Colon (tissue), 2 donors: ENCODE measurements around the gene PAQR8.

ENCODE experiments used
- FAIRE-seq: peaks from 2 replicates; lab custom pipeline; 2012; peaks lifted over from hg19 to GRCh38; lab: Jason Lieb, UNC
- donor health status: control.
- donor health status: control.

Gene PAQR8

DNA sequence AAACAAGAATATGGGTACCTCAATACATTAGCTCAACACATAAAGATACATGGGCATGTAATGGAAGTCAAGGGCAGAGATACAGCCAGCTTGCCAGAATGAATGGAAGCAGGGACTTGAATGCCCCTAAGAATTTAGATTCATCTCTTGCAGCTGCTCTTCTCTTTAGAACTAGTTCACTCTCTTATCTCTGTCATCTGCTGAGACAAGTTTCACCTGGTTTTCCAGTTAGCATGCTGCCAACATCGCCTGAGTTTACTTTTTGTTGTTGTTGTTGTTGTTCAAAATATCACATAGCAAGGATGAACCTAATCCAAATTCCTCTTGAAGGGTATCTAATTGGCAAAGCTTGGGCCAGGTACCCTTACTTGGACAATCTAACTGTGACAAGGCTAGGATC is 14.1 kb upstream of the PAQR8 start:
- no peak for FAIRE-seq

DNA sequence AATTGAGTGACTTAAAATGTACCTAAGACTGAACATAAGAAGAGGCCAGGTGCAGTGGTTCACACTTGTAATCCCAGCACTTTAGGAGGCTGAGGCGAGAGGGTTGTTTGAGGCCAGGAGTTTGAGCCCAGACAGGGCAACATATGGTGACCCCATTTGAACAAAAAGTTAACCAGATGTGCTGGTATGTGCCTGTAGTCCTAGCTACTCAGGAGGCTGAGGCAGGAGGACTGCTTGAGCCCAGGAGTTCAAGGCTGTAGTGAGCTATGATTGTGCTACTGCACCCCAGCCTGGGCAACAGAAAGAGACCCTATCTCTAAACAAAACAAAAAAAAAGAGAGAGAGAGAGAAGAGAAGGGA is 10.1 kb upstream of the PAQR8 start:
- FAIRE-seq, result no peak

DNA sequence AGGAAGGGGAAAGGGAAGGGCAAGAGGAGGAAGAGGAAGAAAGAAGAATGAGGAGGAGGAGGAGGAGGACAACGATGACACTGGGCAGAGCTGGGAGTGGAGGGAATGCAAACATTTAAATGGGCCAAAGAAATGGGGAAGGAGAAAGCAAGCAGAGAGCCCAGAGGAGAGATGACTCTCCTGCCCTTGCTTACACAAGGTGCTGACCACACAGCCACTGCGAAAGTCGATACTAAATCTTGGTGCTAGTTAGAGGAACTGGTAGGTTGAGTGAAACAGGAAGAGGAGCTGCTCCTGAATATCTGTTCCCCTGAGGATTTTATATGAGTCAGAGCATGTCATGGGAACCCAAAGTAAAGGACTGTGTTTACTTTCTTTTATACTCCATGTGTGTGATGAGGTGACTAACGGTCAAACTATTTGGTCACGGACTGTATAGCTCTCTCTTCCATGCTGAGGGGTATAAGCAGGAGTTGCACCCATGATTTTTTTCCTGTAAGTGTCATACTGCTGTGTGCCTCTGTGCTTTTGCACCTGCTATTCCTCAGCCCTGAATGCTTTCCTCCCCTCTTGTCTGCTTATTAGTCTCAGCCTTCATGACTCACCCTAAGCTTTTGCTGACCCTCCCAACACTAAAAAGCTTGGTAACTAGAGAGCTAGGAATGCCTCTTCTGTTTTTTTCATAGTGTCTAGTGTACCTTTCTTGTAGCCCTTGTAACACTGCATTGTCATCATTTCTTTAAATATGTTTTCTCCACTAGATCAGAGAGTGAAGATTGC is 9.5 kb upstream of the PAQR8 start:
- no peak for FAIRE-seq

DNA sequence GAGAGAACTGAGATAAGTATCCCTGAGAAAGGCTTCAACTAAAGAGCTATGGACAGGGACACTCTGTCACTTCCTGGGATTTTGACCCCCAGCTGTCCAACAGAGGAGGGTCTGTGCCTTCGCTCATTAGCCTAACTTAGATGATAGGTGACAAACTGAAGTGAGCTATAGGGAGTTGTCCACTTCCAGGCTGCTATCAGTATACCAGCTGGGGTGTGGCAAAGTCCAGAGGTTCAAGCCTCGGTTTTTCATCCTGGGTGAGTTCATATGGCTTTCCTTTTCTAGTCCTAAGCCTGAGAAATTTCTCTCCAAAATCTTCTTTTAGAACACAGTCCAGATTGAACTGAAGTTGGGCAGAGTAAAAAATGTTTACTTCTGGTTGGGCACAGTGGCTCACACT is 5.9 kb upstream of the PAQR8 start:
- no peak for FAIRE-seq

DNA sequence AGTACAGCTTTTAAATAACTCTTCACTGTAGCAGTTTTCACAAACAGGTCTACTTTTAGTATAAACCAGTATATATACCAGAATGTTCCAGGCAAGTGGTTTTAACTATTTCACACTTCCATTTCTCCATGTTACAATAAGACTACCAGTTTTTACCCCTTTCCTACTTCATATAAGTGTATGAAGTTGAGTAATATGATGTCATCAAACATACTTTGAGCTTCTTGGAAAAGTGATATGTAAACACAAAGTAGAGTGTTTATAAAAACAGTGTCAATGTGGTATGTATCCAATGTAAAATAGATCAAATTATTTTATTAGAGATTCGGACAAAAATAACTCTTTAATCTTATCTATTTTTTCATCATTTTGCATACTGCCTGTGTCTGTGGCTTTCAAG is 2.5 kb upstream of the PAQR8 start:
- no peak for FAIRE-seq

DNA sequence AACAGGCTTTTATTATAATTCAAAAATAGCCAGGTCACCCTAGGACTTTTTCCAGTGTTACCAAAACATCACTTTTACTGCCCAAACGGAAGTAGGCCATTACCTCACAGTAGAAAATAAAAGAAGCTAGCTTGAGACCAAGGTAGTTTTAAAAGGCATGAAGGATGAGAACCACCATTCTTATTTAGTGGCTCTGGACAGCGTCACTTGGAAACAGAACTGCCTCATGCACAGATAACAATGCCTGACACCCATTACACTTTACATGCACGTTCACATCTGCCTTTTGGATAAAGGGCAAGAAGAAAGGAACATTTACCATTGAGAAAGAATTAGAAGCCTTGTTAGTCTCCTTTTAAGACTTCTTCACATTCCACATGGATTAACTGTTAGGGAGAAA is 1.9 kb upstream of the PAQR8 start:
- no peak for FAIRE-seq

DNA sequence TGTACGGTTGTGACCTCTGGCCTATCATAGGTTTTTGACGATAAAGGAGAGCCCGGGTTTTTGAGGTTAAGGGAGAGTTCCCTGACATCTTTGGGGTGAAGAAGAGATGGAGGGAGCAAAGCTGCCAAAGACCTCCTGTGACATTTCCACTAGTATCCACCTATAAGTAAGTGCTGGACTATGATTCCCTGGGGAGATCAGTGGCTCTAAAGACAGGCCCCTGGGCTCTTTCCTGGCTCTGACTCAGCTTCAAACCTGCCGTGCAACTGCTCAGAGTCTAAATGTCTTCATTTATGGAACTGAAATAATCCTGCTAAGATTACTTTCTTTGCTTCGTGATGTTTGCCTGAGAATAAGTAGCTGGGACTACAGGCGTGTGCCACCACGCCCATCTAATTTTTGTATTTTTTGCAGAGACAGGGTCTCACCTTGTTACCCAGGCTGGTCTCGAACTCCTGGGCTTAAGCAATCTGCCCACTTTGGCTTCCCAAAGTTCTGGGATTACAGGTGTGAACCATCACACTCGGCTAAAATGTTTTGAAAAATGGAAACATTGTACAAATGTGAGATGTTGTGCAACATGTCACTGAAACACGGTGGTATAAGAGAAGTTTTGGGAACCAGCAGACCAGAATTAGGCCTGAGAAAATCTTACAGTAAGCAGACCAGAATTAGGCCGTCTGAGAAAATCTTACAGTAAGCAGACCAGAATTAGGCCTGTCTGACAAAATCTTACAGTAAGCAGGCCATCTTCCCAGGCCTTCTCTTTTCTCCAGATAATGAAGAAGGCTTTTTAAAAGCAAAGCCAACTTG is 1.1 kb upstream of the PAQR8 start:
- no peak for FAIRE-seq

DNA sequence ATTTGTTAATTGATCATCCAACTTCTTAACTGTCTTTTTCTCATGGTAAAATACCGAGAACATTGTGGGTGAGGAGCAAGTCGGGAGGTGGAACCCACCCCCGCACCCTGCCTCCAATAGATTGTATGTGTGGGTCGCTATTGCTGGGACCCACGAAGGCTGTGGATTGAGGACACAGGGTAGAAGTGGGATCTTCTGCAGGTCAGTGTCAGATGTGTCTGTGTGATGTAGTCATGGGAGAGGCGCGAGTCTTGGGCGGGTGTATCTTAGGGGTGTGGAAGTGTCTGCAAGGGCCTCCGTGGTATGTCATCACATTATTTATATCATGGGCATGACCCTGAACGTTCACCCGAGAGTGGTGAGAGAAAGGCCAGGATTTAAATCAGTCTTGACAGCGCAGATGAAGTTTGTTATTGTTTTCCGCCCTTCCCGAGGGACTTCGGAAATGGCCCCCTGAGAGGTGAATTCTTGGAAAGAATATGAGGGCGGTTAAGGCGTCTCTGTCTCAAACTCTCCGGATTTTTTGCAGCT is 472 bp upstream of the PAQR8 start:
- FAIRE-seq, result no peak

DNA sequence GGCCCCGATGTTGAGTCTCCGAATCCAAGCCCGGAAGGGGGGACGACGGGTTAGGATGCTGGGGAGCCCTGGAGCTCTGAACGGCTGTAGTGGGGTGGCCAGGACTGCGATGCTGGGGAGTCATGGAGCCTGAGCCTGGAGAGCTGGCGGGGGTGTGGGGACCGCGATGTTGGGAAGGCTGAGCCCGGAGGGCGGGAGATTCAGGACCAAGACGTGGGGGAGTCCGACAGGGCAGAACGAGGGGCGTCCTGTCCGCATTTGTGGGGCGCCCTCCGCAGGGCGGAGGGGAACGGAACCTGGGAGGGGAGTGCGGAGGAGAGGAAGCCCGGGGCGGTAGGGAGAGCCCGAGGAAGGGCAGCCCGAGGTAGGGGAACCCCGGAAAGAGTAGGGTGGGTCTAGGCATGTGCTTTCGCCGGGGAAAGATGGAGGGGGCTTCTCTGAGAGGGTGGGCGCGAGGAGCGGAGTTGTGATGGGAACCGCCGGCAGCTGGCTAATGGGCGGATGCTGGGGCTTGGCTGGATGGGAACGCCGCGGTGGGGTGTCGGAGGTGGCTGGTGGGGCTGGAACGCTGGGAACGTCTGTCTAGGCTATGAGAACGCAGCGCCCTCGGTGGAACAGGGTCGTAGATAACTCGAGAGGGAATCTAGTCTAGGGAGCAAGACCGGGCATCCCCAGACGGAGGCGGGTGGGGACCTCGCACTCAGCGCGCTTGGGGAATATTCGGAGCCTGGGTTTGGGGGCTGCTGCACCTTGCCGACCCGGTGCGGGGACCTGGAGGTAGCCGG is 684 bp downstream of the PAQR8 start:
- FAIRE-seq, result no peak

DNA sequence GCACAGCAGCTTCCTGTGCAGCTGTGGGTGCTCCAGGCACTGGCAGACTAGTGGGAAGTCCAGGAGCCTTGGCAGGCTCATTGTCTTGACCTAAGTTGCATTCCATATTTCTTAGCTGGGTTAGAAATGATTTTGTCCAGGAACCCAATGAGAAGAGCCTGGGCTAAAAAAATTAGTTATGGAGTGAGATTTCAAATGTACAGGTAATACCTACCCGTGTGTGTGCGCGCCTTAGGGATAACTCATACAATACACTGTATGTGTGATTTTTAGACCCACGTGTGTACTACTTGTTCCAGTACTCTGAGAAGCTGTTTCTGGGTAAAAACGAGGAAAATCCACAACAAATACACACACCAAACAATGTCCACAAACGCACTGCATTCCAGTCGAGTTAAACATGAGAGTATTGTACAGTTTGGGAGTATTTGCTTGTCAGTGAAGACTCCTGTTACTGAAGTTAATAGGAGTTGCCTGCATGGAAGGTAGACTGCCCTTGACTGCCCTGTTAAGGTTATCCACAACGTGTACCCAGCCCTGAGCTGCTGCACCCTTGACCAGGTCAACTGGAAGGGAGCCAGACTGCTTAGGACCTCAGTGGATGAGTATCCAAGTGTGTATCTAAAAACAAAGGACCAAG is 1.4 kb downstream of the PAQR8 start:
- FAIRE-seq, result no peak

DNA sequence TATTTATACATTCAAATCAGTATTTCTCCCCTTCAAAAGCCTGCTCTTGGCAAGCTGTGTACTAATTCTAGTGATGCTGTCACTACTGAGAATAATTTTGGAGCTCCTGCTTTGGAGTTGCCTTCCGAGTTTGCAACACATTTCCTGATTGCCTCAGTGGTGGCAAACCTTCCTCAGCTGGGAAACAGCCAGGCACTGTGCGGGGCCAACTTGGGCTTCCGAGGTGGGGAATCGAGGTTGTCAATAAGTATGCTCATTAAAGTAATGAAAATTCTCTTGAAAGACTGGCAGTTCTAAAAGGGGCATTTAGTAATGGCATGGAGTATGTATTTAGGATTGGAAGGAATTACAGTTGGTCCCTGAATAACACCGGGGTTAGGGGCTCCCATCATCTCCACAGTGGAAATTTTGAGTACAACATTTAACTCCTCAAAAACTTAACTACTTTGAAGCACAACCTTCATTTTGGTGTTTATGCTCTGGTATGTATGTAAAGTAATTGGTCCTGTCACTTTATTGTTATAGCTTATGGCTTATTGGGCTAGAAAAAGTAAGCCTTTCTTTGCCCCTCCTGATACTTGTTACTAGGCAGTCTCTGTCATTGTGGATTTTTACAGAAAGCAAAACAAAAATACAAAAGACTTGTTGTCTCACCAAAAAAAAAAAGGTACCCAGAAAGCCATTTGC is 2.7 kb downstream of the PAQR8 start:
- no peak for FAIRE-seq

DNA sequence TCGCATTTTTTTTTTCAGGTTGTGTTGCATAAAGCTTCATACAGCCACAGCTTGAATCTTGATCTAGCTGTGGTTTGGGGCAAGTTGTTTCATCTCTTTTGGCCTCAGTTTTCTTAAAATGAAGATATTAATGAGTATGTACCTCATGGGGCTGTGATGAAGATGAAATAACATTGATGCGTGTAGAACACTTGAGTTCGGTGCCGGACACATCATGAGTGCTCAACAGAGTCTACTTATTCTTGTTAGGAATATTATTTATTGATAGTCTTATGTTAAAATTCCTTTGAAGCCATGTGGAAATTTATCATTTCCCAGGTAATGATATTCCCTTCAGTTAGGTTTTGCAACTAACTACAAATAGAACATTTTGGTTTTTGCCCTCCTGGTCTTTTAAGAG is 3.4 kb downstream of the PAQR8 start:
- no peak for FAIRE-seq

DNA sequence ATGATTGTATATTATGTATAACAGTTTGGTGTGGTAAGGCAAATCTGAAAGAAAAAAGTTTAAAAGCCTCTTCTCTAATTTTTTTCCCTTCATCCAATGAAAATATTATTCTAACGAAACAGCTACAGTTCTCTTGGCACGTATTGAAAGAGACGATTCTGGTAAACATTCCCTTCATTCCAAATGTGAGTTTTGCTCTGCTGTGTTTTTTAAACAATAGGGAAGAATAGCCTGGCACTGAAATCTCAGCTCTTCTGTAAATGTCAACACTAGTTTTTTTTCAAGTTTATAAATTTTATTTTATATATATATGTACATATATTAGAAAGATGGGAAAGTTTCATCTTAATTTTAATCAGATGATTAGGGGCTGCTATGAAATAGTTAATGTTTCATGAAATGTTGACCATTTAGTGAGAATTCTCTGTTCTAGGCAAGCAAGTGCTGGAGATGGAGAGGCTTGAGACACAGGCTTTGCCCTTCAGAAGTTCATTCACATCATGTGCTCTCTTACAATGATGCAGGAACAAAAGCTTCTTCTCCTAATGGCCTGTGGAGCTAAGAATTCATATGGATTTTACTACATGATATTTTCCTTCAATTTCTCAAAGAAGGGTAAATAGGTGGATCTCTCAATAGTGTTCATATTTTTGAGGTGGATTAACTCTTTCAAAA is 4.1 kb downstream of the PAQR8 start:
- FAIRE-seq, result no peak

DNA sequence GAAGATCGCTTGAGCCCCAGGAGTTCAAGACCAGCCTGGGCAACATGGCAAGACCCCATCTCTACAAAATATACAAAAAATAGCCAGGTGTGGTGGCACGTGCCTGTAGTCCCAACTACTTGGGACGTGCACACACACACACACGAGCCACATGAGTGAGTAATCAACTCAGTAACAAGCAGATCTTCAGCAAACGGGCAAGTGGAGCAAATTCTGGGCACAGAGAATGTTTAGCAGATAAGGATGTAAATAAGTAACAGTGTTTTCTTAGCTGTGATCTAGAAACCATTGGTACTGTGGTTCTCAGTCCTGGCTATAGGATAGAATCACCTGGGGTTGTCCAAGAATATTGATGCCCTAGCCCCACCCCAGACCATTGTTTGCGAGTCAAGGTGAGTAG is 6.1 kb downstream of the PAQR8 start:
- no peak for FAIRE-seq

DNA sequence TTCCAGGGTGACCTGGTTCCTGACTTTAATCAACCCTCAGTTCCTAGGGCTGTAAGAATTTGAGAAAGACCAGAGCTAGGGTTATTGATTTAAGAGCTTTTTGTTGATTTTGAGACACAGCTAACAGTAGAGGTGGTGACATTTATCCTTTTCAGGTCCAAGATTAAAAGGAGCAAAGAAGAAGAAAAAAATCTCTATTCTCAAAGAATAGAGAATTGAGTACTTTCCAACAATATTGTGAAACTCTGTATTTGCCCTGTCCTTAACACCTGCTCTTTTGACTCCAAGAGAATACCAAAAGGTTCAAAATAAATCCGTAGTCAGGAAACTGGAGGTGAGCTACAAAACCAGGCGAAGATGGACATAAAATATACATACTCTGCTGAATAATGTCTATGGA is 7.3 kb downstream of the PAQR8 start:
- no peak for FAIRE-seq

DNA sequence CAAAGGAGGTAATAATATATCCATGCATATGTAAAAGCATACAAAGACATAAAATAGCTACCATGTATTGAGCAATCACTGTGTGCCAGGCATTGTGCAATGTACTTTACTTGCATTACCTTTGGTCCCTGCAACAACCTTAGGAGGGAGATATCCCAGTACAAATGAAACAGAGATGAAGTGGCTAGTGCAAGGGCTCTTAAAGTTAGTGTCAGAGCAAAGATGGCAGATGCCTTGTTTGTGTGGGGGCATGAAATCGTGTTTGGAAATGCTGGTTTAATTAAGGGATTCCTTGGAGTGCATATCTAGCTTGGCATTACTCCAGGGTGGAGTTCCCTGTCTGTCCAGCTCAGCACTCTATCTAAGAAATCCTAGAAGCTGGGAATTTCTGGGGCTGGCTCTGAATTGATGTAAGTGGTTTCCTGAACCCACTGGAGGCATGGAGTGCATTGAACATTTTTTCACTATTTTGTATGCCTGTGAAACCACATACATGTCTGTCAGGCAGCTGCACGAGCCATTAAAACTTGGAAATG is 9.8 kb downstream of the PAQR8 start:
- no peak for FAIRE-seq

DNA sequence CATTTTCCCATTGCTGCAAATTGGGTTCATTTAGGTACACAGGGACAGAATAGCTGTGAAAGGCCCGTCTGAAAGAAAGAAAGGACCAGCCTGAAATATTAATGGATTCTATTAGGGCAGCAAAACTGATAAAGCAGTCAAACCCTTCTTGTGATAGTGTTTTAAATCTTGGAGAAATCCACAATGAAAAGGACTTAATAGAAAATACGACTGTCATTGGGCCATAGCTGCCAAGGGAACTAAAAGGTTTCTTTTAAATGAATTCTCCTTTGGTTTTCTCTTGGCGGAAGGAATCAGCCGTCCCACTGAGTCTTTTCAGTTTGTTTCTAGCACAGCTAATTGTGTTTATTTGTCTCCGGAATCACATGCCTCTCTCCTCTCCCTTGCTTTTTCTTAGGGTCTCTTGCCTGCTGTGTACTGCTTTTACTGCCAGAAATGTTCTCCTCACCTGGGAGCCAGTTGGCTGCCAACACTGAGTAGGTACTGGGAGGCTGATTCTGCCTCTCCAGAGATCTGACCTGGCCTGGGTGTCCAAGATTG is 11.3 kb downstream of the PAQR8 start:
- FAIRE-seq, result no peak

DNA sequence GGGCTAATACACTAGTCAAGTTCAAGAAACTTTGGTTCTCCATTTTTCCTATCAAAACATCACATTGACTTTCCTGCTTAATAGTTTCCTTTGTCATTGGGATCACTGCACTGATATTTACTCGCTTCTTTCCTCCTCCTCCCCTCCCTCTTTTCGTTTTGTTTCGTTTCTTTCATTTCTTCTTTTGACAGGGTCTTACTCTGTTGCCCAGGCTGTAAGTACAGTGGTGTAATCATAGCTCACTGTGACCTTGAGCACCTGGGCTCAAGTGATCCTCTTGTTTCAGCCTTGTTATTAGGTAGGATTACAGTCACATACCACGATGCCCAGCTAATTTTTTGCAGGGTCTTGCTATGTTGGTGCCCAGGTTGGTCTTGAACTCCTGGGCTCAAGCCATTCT is 12.3 kb downstream of the PAQR8 start:
- FAIRE-seq, result no peak

DNA sequence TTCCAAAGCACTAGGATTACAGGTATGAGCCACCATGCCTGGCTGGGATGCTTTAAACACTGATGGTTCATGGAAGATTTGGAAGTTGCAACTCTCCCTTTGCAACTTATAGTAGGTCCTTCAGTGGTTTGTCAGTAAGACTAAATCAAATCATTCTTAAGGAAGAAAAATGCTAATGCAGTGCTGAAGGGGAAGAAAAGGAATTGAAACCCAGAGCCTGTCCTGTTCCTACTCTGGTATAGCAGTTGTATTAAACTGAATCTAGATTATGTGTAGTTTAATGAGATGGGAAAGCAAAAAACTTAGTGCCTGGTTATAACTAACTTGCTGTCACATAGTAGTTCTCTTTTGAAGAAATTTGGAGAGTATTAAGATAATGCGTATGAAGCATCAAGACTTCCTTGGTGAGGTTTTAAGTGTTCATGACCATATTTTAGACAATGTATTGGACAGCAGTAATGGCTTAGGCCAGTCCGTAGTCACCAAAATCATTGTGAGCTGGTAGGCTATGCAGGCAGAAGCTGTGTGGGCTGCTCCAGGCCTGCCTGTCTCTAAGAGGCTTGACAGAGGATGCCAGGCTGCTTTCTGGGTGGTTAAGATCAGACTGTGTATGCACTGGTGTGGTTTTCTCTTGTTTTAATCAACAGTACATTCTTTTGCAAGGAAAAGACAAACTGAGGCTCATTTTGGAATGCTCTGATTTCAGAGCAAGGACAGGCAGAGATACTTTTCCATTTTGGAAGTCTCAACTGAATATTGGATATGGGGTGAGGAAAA is 14.0 kb downstream of the PAQR8 start:
- no peak for FAIRE-seq

DNA sequence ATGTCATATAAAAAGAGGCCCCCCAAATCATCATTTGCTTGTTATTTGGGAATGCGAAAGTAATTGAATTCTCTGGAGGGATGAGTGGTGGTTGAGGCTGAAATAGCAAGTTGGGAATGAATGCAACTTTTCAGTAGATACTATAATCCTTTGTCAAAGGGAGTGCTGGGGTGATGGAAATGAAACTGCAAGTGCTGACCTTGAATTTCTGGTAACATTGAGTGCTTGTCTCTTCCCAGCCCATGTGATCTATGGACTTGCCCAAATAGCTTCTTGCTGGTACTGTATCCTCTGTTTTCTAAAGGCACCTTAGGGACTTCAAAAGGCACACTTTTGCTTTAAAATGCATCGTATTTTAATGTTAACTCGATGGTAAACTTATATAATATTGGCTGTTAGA is 14.8 kb downstream of the PAQR8 start:
- no peak for FAIRE-seq
